Stimulated activated CD4-positive, alpha-beta T cell treated with anti-CD3 and anti-CD28 coated beads, TNF-alpha, amount 100 ng/mL, for 1 hour (primary cell): Measurements from ENCODE around the gene PRRC2B.
"Not testable (repeated sequence)": the region's sequence is repeated elsewhere in the genome, so short reads cannot be mapped to it uniquely, and the experiment has no call there.

Source experiments
- DNase-seq, 3 donors: peaks; one replicate each; pipeline ENCODE4 v3.0.0-alpha.2; 2020; ENCODE audit warnings: low read depth in 3 of 3, low spot score in 1 of 3

The PRRC2B gene

GRCh38 chr9:131386281-131386680, 7.6 kb upstream of the PRRC2B start:
- DNase-seq = no peak

- DNase-seq = no peak
These were observed 6.5 kb upstream of the PRRC2B start for GRCh38 chr9:131387394-131387793.

- DNase-seq = no peak
These were observed 2.9 kb upstream of the PRRC2B start for GRCh38 chr9:131391020-131391419.

GRCh38 chr9:131391504-131391903, 2.4 kb upstream of the PRRC2B start:
- DNase-seq = no peak

GRCh38 chr9:131394464-131395156, 724 bp downstream of the PRRC2B start:
- no peak for DNase-seq

- peak; percentile 33 to 63 (median 53) for DNase-seq
These were observed 1.5 kb downstream of the PRRC2B start for GRCh38 chr9:131395157-131396098.

GRCh38 chr9:131396099-131396479, 2.2 kb downstream of the PRRC2B start:
- not testable (repeated sequence) for DNase-seq

GRCh38 chr9:131396626-131397025, 2.7 kb downstream of the PRRC2B start:
- no peak for DNase-seq

- no peak for DNase-seq
These were observed 3.4 kb downstream of the PRRC2B start for GRCh38 chr9:131397100-131397790.

GRCh38 chr9:131398204-131398603, 4.3 kb downstream of the PRRC2B start:
- no peak for DNase-seq

GRCh38 chr9:131399972-131400371, 6.1 kb downstream of the PRRC2B start:
- no peak for DNase-seq

- DNase-seq = no peak
These were observed 6.7 kb downstream of the PRRC2B start for GRCh38 chr9:131400627-131401026.

- DNase-seq = no peak
These were observed 8.2 kb downstream of the PRRC2B start for GRCh38 chr9:131402073-131402472.

GRCh38 chr9:131402738-131403492, 9.0 kb downstream of the PRRC2B start:
- no peak for DNase-seq

GRCh38 chr9:131403493-131403773, 9.5 kb downstream of the PRRC2B start:
- no peak for DNase-seq

- no peak for DNase-seq
These were observed 10.7 kb downstream of the PRRC2B start for GRCh38 chr9:131404581-131404980.

- no peak for DNase-seq
These were observed 11.1 kb downstream of the PRRC2B start for GRCh38 chr9:131404987-131405386.

GRCh38 chr9:131405428-131405827, 11.5 kb downstream of the PRRC2B start:
- no peak for DNase-seq

GRCh38 chr9:131405858-131406537, 12.1 kb downstream of the PRRC2B start:
- DNase-seq = no peak

- DNase-seq = no peak
These were observed 12.9 kb downstream of the PRRC2B start for GRCh38 chr9:131406563-131407436.
